Tibial nerve (tissue), 3 donors: ENCODE results near the gene TEX51.

Experiments used
- CTCF ChIP-seq, 5 experiments: fragments of 200-600 bp in 3 of 5; fragments of 450-650 bp in 2 of 5; sonication (generic) in 3 of 5; IDR thresholded peaks; one replicate each; pipeline ENCODE4 v1.5.1; 2016 to 2019; ENCODE audit warnings: antibody characterized with exemption in 5 of 5, mild to moderate bottlenecking in 3 of 5, moderate library complexity in 2 of 5
- POLR2A ChIP-seq, 2 donors: fragments of 450-650 bp; IDR thresholded peaks; one replicate each; pipeline ENCODE4 v1.6.1; 2017; ENCODE audit warnings: antibody characterized with exemption in 2 of 2, mild to moderate bottlenecking in 2 of 2, moderate library complexity in 2 of 2

GRCh38 chr2:126943612-126944348, 45.1 kb downstream of the TEX51 start:
- TF ChIP-seq POLR2A (IDR thresholded peaks at IDR 0.05): no peak
- no peak for TF ChIP-seq CTCF (IDR thresholded peaks at IDR 0.05)
